NCI-H1694 treated with DMSO at 0.1 percent for 48 hours (cell line): ENCODE measurements around the gene PGAP2.
A peak's percentile ranks its signal among the peaks of the same experiment; 100 is the strongest.
"Not testable (repeated sequence)": the region's sequence is repeated elsewhere in the genome, so short reads cannot be mapped to it uniquely, and the experiment has no call there.

Experiments used
- DNase-seq: peaks from one replicate; lab custom pipeline; 2025; lab: John Stamatoyannopoulos, UW

The PGAP2 gene

GRCh38 chr11:3854977-3855807 is 46.8 kb downstream of the PGAP2 start, which contains the start of gene STIM1:
Gene STIM1, plus strand, starts transcription at chr11:3855664. Its CDS starts 607 bp downstream, at chr11:3856271.
- DNase-seq: peak; percentile 79

GRCh38 chr11:3855808-3856491 is 47.6 kb downstream of the PGAP2 start:
- no peak for DNase-seq

- no peak for DNase-seq
Observed at GRCh38 chr11:3856856-3857553, 48.6 kb downstream of the PGAP2 start.

GRCh38 chr11:3857628-3858027 is 49.3 kb downstream of the PGAP2 start:
- DNase-seq: no peak

GRCh38 chr11:3859373-3859881 is 51.1 kb downstream of the PGAP2 start:
- DNase-seq: no peak

GRCh38 chr11:3860375-3860774 is 52.0 kb downstream of the PGAP2 start:
- no peak for DNase-seq

- DNase-seq: not testable (repeated sequence)
Observed at GRCh38 chr11:3860898-3861393, 52.6 kb downstream of the PGAP2 start.

GRCh38 chr11:3861683-3862082 is 53.3 kb downstream of the PGAP2 start:
- DNase-seq: no peak

- DNase-seq: no peak
Observed at GRCh38 chr11:3865388-3866193, 57.2 kb downstream of the PGAP2 start.

- no peak for DNase-seq
Observed at GRCh38 chr11:3866206-3866605, 57.8 kb downstream of the PGAP2 start.

- DNase-seq: no peak
Observed at GRCh38 chr11:3866836-3867208, 58.5 kb downstream of the PGAP2 start.

- no peak for DNase-seq
Observed at GRCh38 chr11:3867209-3868091, 59.1 kb downstream of the PGAP2 start.

- no peak for DNase-seq
Observed at GRCh38 chr11:3873712-3874349, 65.5 kb downstream of the PGAP2 start.
